ENCODE results near the gene SSR4. TPM values are rescaled to one million over a fixed set of nuclear protein-coding genes. Genes with fewer than 3 reads are reported as not detected.

SSR4 gene
- polyA plus RNA-seq, 1 donor (not counting 4 experiments of a cell fraction or from before 2014, with no cell fraction given) = 187 TPM

- no peaks in the 10 kb centered on the region for H3K9me1 ChIP-seq (ENCODE audit: control insufficient read depth, extremely low read depth, insufficient read depth, low read length)
- H3K4me3 ChIP-seq (ENCODE audit: control insufficient read depth in 2 of 3, extremely low read depth in 1 of 3, insufficient read depth in 2 of 3, low read depth in 1 of 3, low read length in 3 of 3) = no peak overlapping the region
- no peak overlapping the region for H2AFZ ChIP-seq (ENCODE audit: control insufficient read depth, low read length)
- H3K4me1 ChIP-seq (ENCODE audit: control insufficient read depth, extremely low read depth, insufficient read depth, low read length) = peaks cover 5% of the 10 kb centered on the region
- peaks cover 4% of the 10 kb centered on the region for H3K9me3 ChIP-seq (ENCODE audit: control insufficient read depth, low read depth, low read length)
- H4K20me1 ChIP-seq (ENCODE audit: control insufficient read depth, extremely low read depth, insufficient read depth, low read length) = no peaks in the 10 kb centered on the region
- no peaks in the 10 kb centered on the region for H3K27me3 ChIP-seq (ENCODE audit: control insufficient read depth, extremely low read depth, insufficient read depth, low read length)
- TF ChIP-seq, protein P1, sequence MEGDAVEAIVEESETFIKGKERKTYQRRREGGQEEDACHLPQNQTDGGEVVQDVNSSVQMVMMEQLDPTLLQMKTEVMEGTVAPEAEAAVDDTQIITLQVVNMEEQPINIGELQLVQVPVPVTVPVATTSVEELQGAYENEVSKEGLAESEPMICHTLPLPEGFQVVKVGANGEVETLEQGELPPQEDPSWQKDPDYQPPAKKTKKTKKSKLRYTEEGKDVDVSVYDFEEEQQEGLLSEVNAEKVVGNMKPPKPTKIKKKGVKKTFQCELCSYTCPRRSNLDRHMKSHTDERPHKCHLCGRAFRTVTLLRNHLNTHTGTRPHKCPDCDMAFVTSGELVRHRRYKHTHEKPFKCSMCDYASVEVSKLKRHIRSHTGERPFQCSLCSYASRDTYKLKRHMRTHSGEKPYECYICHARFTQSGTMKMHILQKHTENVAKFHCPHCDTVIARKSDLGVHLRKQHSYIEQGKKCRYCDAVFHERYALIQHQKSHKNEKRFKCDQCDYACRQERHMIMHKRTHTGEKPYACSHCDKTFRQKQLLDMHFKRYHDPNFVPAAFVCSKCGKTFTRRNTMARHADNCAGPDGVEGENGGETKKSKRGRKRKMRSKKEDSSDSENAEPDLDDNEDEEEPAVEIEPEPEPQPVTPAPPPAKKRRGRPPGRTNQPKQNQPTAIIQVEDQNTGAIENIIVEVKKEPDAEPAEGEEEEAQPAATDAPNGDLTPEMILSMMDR (optimal IDR thresholded peaks at IDR 0.05 in 1 of 3, IDR thresholded peaks at IDR 0.05 in 1 of 3, conservative IDR thresholded peaks at IDR 0.05 in 1 of 3; ENCODE audit: extremely low read depth in 1 of 3, insufficient read depth in 2 of 3, low read length in 3 of 3) = no peak
- TF ChIP-seq EZH2 (IDR thresholded peaks at IDR 0.05; ENCODE audit: low read length) = no peak
- DNase-seq (ENCODE audit: low read depth, low spot score) (no peak), FAIRE-seq (no peak)
- no peaks in the 10 kb centered on the region for H3K79me2 ChIP-seq (ENCODE audit: control insufficient read depth, insufficient read depth, low read length)
- H3K9ac ChIP-seq (ENCODE audit: control insufficient read depth, extremely low read depth, insufficient read depth, low read length) = no peak overlapping the region
- peaks cover 0 to 4% of the 10 kb centered on the region in 2 experiments for H3K36me3 ChIP-seq (ENCODE audit: control insufficient read depth in 2 of 2, extremely low read depth in 1 of 2, insufficient read depth in 2 of 2, low read length in 2 of 2)
- H3K4me2 ChIP-seq (ENCODE audit: control insufficient read depth, extremely low read depth, insufficient read depth, low read depth, low read length) = no peak overlapping the region
- no peak overlapping the region for H3K27ac ChIP-seq (ENCODE audit: control insufficient read depth, insufficient read depth, low read length)
- dilution Hi-C loops (cut with MboI; ENCODE audit: extremely low pct_ligation_motif_present, low sequenced_read_pairs) = no loop called here
Observed at GRCh38 chrX:153773741-153774575, 20.5 kb upstream of the SSR4 start.

DNA sequence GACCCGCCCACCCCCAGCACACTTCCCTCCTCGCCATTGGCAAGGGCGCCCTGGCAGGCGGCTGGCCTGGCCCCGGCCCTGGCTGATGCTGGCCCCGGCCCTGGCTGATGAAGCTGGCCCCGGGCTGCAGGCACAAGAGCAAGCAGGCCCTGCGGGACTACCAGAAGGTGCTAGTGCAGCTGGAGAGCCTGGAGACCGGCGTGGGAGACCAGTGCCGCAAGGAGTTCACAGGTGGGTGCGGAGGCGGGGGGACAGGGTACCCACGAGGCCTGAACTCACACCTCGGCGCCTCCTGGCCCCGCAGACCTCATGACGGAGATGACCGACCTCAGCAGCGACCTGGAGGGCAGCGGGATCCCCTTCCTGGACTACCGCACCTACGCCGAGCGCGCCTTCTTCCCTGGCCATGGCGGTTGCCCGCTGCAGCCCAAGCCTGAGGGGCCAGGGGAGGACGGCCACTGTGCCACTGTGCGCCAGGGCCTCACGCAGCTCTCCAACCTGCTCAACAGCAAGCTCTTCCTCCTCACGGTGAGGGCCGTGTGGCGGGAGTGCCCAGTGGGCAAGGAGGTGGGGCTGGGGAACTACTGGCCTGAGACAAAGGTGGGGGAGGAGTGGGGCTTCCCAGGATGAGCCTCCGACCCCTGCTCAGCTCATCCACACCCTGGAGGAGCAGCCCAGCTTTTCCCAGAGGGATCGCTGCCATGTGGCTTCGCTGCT is 19.7 kb upstream of the SSR4 start:
- Histone ChIP-seq H3K9ac (ENCODE audit: control insufficient read depth, extremely low read depth, insufficient read depth, low read length) (no peak overlapping the region), H3K9me3 (ENCODE audit: control insufficient read depth, low read depth, low read length) (peaks cover 2% of the 10 kb centered on the region), H2AFZ (ENCODE audit: control insufficient read depth, low read length) (no peak overlapping the region), H3K79me2 (ENCODE audit: control insufficient read depth, insufficient read depth, low read length) (no peaks in the 10 kb centered on the region), H3K36me3 (ENCODE audit: control insufficient read depth in 2 of 2, extremely low read depth in 1 of 2, insufficient read depth in 2 of 2, low read length in 2 of 2) (peaks cover 0 to 4% of the 10 kb centered on the region in 2 experiments), H4K20me1 (ENCODE audit: control insufficient read depth, extremely low read depth, insufficient read depth, low read length) (no peaks in the 10 kb centered on the region), H3K9me1 (ENCODE audit: control insufficient read depth, extremely low read depth, insufficient read depth, low read length) (no peaks in the 10 kb centered on the region), H3K27me3 (ENCODE audit: control insufficient read depth, extremely low read depth, insufficient read depth, low read length) (no peaks in the 10 kb centered on the region), H3K4me2 (ENCODE audit: control insufficient read depth, extremely low read depth, insufficient read depth, low read depth, low read length) (no peak overlapping the region), H3K4me3 (ENCODE audit: control insufficient read depth in 2 of 3, extremely low read depth in 1 of 3, insufficient read depth in 2 of 3, low read depth in 1 of 3, low read length in 3 of 3) (no peak overlapping the region), H3K27ac (ENCODE audit: control insufficient read depth, insufficient read depth, low read length) (no peak overlapping the region), H3K4me1 (ENCODE audit: control insufficient read depth, extremely low read depth, insufficient read depth, low read length) (peaks cover 5% of the 10 kb centered on the region)
- FAIRE-seq = no peak
- TF ChIP-seq, protein P1 (optimal IDR thresholded peaks at IDR 0.05 in 1 of 3, IDR thresholded peaks at IDR 0.05 in 1 of 3, conservative IDR thresholded peaks at IDR 0.05 in 1 of 3; ENCODE audit: extremely low read depth in 1 of 3, insufficient read depth in 2 of 3, low read length in 3 of 3) = no peak
- no peak for TF ChIP-seq EZH2 (IDR thresholded peaks at IDR 0.05; ENCODE audit: low read length)
- dilution Hi-C loops (cut with MboI; ENCODE audit: extremely low pct_ligation_motif_present, low sequenced_read_pairs) = no loop called here
- DNase-seq (ENCODE audit: low read depth, low spot score) = no peak
